RWPE2 (cell line): ENCODE results near the gene BHLHE41.
A peak's percentile ranks its signal among the peaks of the same experiment; 100 is the strongest.

Source experiments
- ATAC-seq: fragments of 200-7000 bp; cut with Tn5 transposase; 3 replicates; pipeline ENCODE4 v1.9.1; 2021; ENCODE audit warnings: low read depth
- DNase-seq: peaks from one replicate; pipeline ENCODE4 v3.0.0-alpha.2; 2020; ENCODE audit warnings: low spot score
- H3K27ac ChIP-seq: fragments of 450-650 bp; 2 replicates; pipeline ENCODE4 v1.5.1; 2017; ENCODE audit warnings: mild to moderate bottlenecking; ENCODE audit not compliant: poor library complexity, severe bottlenecking
- H3K27me3 ChIP-seq: fragments of 250-450 bp; sonication (Bioruptor Pico); 2 replicates; pipeline ENCODE4 v1.5.1; 2021; ENCODE audit warnings: mild to moderate bottlenecking, moderate library complexity; ENCODE audit not compliant: insufficient read depth, poor library complexity, severe bottlenecking
- H3K36me3 ChIP-seq: fragments of 250-450 bp; sonication (Bioruptor Pico); 2 replicates; pipeline ENCODE4 v1.5.1; 2020; ENCODE audit warnings: low read depth, mild to moderate bottlenecking, moderate library complexity
- H3K4me1 ChIP-seq: fragments of 250-450 bp; sonication (Bioruptor Pico); 2 replicates; pipeline ENCODE4 v1.5.1; 2021; ENCODE audit warnings: mild to moderate bottlenecking, moderate library complexity; ENCODE audit not compliant: insufficient read depth, poor library complexity, severe bottlenecking
- H3K4me3 ChIP-seq: fragments of 250-450 bp; sonication (Bioruptor Pico); 2 replicates; pipeline ENCODE4 v1.5.1; 2021; ENCODE audit warnings: mild to moderate bottlenecking, moderate library complexity; ENCODE audit not compliant: severe bottlenecking
- H3K9me3 ChIP-seq: fragments of 250-450 bp; sonication (Bioruptor Pico); 2 replicates; pipeline ENCODE4 v1.5.1; 2021; ENCODE audit warnings: mild to moderate bottlenecking, moderate library complexity; ENCODE audit not compliant: severe bottlenecking
- TF ChIP-seq, protein P1 (sequence below): fragments of 450-650 bp; IDR thresholded peaks from one replicate; pipeline ENCODE4 v1.5.1; 2017; ENCODE audit warnings: mild to moderate bottlenecking, moderate library complexity; ENCODE audit not compliant: poor library complexity, severe bottlenecking

Gene BHLHE41

DNA sequence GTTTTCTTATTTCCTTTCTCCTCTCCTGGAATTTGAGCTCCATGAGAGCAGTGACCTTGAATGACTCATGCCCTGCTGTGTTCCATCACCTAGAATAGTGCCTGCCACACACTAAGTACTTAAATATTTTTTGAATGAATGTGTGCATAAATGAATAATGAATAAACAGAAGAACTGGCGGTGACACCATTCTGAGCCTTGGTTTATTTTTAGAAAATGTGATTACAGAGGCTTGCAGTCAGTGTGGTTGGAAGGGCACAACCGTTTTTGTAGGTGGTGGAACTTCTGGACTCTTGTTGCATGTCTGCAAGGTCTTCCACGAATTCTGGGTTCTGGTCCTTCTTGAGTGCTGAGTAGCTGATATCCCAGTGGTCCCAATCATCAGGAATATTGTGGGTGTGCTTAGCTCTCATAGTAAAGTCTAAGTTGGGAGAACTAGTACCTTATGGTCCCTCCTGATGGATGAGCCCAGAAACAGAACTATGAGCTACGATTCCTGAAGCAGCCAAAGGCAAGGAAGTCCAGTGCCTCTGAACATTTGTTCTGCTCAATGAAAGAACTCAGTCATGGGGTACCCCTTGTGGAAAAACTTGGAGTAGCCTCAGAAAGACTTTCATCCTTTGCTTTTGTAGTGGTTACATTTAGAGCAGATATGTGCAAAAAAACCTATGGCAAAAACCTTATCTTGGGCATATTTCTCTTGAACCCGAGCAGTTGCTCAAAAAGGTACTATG, 28.8 kb upstream of the BHLHE41 start:
- Histone ChIP-seq H3K27ac (no peak overlapping the region), H3K4me1 (peaks cover 16% of the 10 kb centered on the region), H3K4me3 (no peak overlapping the region), H3K27me3 (no peaks in the 10 kb centered on the region), H3K9me3 (no peaks in the 10 kb centered on the region), H3K36me3 (no peaks in the 10 kb centered on the region)
- no peak for DNase-seq
- TF ChIP-seq, protein P1, sequence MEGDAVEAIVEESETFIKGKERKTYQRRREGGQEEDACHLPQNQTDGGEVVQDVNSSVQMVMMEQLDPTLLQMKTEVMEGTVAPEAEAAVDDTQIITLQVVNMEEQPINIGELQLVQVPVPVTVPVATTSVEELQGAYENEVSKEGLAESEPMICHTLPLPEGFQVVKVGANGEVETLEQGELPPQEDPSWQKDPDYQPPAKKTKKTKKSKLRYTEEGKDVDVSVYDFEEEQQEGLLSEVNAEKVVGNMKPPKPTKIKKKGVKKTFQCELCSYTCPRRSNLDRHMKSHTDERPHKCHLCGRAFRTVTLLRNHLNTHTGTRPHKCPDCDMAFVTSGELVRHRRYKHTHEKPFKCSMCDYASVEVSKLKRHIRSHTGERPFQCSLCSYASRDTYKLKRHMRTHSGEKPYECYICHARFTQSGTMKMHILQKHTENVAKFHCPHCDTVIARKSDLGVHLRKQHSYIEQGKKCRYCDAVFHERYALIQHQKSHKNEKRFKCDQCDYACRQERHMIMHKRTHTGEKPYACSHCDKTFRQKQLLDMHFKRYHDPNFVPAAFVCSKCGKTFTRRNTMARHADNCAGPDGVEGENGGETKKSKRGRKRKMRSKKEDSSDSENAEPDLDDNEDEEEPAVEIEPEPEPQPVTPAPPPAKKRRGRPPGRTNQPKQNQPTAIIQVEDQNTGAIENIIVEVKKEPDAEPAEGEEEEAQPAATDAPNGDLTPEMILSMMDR: no peak
- peak; percentile 97 for ATAC-seq

DNA sequence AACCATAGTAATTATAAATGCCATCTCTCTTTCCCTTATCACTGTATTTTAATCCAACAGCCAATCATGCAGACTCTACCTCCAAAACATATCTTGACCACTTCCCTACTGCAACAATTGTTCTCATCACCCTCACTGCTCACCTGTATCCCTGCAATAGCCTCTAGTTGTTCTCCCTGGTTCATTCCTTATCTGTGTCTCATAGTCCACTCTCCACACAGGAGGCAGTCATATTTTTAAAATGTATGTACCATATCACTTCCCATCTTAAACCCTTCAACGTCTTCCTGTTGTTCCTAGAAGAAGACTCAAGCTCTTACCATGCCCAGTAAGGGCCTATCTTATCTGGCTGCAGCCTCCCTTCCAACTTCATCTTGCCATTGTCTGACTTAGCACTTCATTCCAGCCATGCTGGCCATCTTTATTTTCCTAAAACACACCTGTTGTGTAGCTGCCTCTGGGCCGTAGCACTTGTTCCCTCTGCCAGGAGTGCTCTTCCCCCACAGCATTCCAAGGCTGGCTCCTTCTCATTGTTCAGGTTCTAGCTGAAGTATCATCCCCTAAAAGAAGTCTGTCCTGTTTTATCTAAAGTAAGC, 27.8 kb upstream of the BHLHE41 start:
- TF ChIP-seq, protein P1: no peak
- no peak overlapping the region for H3K27ac ChIP-seq
- no peak for DNase-seq
- no peak overlapping the region for H3K4me3 ChIP-seq
- peaks cover 16% of the 10 kb centered on the region for H3K4me1 ChIP-seq
- H3K9me3 ChIP-seq: no peaks in the 10 kb centered on the region
- no peak for ATAC-seq
- no peaks in the 10 kb centered on the region for H3K27me3 ChIP-seq
- H3K36me3 ChIP-seq: no peaks in the 10 kb centered on the region

DNA sequence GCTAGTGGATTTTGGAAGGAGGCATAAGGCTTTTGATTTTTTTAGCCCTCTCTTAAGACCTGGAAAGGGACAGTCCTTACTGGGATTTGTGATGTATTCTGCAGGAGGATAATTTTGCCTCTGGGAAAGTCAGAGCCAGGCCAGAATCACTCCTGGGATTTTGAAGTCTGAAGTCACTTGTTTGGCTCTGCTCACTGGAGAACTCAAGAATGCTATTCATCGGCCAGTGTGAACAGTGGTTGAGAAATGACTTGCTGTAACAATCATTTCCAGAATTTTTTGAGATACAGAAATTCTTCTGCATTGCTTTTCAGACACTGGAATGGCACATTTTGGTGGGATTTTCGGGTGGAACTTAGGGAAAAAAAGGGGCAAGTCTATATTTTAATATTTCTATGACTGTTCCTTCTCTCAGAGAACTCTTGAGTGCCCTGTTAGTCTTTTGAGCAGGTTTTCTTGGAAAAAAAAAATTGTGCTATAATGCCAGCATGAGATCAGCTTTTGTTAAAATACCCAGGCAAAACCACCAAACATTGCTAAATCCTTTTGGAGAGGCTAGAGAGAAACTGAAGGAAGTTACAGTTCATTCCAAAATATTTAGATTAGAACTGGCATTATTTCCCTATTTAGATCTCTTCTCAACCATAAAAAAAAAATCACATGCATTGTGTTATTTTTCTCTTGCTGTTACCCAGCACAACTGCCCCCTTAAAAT, 26.1 kb upstream of the BHLHE41 start:
- DNase-seq (no peak), ATAC-seq (no peak)
- TF ChIP-seq, protein P1: no peak
- H3K27me3 ChIP-seq: no peaks in the 10 kb centered on the region
- no peaks in the 10 kb centered on the region for H3K36me3 ChIP-seq
- no peak overlapping the region for H3K4me3 ChIP-seq
- peaks cover 16% of the 10 kb centered on the region for H3K4me1 ChIP-seq
- no peak overlapping the region for H3K27ac ChIP-seq
- H3K9me3 ChIP-seq: no peaks in the 10 kb centered on the region

DNA sequence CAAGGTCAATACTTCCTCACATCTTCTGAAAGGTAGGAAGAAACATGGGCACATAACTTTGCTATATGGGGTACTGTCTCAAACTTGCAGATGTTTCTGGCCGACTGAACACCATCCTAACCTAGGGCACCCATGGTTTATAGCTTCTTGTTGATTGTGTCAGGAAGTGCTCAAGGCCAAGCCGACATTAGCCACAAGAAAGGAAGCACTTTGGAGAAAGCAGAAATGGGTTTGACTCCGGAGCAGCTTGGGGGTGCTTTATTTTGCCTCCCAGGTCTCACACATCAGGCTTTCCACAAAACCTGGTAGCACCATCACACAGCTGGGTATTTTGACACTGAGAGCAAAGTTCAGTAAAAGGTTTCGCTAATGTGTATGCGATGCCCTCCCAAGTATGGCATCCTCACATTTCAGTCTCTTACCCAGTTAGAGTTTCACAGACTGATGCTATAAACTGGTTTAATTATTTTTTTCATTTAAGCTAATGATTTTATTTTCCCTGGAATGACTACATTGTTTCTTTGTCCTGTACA, 25.2 kb upstream of the BHLHE41 start:
- no peak for ATAC-seq
- DNase-seq: no peak
- peaks cover 16% of the 10 kb centered on the region for H3K4me1 ChIP-seq
- TF ChIP-seq, protein P1: no peak
- no peaks in the 10 kb centered on the region for H3K36me3 ChIP-seq
- no peaks in the 10 kb centered on the region for H3K27me3 ChIP-seq
- H3K9me3 ChIP-seq: no peaks in the 10 kb centered on the region
- H3K27ac ChIP-seq: no peak overlapping the region
- no peak overlapping the region for H3K4me3 ChIP-seq
